Vagina (tissue), 2 donors: ENCODE results near the gene COL16A1. TPM values are rescaled to one million over a fixed set of nuclear protein-coding genes. Genes with fewer than 3 reads are reported as not detected.

Source experiments
- DNase-seq, 2 donors: peaks; one replicate each; pipeline ENCODE4 v3.0.0-alpha.2; 2017; ENCODE audit errors: extremely low spot score in 2 of 2
- H3K27ac ChIP-seq: fragments of 200-600 bp; sonication (generic); one replicate; pipeline ENCODE4 v1.5.1; 2019
- H3K27me3 ChIP-seq: fragments of 200-600 bp; sonication (generic); one replicate; pipeline ENCODE4 v1.5.1; 2019
- H3K36me3 ChIP-seq, 2 donors: fragments of 200-600 bp; sonication (generic); one replicate each; pipeline ENCODE4 v1.5.1; 2017 to 2019
- H3K4me1 ChIP-seq: fragments of 200-600 bp; sonication (generic); one replicate; pipeline ENCODE4 v1.5.1; 2019
- H3K4me3 ChIP-seq, 2 donors: fragments of 200-600 bp; sonication (generic); 1 replicate in 1 of 2; 2 replicates in 1 of 2; pipeline ENCODE4 v1.5.1; 2016 to 2019
- H3K9me3 ChIP-seq: fragments of 200-600 bp; sonication (generic); one replicate; pipeline ENCODE4 v1.5.1; 2019
- POLR2A ChIP-seq, 2 donors: fragments of 450-650 bp; IDR thresholded peaks; one replicate each; pipeline ENCODE4 v1.6.1; 2017; ENCODE audit warnings: antibody characterized with exemption in 2 of 2, mild to moderate bottlenecking in 2 of 2, moderate library complexity in 2 of 2
- POLR2AphosphoS5 ChIP-seq, 2 donors: sonication (generic); formaldehyde crosslinking; IDR thresholded peaks; one replicate each; pipeline ENCODE4 v1.9.0; 2017; ENCODE audit warnings: antibody characterized with exemption in 2 of 2, mild to moderate bottlenecking in 2 of 2, low read depth in 1 of 2; ENCODE audit not compliant: insufficient read depth in 1 of 2
- intact Hi-C: fragments of 100-400 bp; cut with DNase I; formaldehyde crosslinking; loops from one replicate; pipeline ENCODE4 v1.15.1; 2023
- total RNA-seq: library from RNA; depleted of rRNA; stranded (reverse); fragments of >200 nt; gene quantifications from one replicate; pipeline ENCODE4 v1.2.3, GENCODE V29; 2016
- TF ChIP-seq, protein P1 (sequence below), 3 experiments: fragments of 450-650 bp in 2 of 3; fragments of 200-600 bp in 1 of 3; sonication (generic) in 1 of 3; IDR thresholded peaks; one replicate each; pipeline ENCODE4 v1.5.1; 2017 to 2019; ENCODE audit warnings: antibody characterized with exemption in 3 of 3, mild to moderate bottlenecking in 2 of 3, moderate library complexity in 2 of 3

The COL16A1 gene
- 82.3 TPM for total RNA-seq

DNA sequence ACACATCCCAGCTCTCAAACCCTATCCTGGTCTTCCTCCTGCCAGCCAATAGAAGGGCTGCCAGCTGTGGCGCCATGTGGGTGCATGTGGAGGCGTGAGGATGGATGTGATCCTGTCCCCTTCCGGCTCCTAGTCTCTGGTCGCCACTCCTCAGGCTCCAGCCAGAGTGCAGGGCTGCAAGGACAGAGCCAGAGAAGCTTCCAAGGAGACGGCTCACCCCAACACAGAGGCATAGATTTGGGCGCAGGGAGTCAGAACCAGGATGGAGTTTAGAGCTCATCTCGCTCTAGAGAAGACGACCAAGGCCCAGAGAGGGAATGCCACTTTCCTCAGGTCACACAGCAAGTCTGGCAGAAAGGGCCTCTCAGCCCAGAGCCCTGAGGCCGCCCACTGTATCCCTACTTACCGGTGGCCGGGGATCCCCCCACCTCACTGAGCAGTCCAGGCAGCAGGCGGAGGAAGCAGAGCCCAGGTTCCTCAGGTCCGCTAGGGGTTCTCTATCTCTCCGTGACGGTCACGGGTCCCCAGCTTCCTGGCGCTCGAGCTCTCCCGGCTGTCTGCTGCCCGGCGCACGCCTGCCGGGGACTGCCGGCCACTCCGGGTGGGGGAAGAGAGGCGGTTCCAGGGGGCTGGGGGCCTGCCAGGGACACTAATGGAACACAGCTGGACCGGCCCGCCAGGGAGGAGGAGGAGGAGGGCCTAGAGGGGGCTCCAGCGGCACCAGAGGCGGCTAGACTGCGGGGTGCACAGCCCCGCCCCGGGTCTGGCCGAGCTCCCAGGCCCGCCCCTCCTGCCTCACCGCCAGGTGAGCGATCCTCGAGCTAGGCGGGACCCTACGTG lies at the start of gene COL16A1:
COL16A1 (minus strand) TSS at position 587 of the 840 bp plus-strand sequence. CDS start 1,824 bp downstream, outside the sequence.
- Histone ChIP-seq H3K36me3 (peaks cover 0 to 10% of the 10 kb centered on the region in 2 donors), H3K27ac (peak within 1 kb of the TSS; percentile 87), H3K4me3 (peak within 1 kb of the TSS; percentile 51 to 52), H3K4me1 (peaks cover 79% of the 10 kb centered on the region), H3K9me3 (no peaks in the 10 kb centered on the region), H3K27me3 (no peaks in the 10 kb centered on the region)
- no peak for DNase-seq
- intact Hi-C loops: loop anchor here (5.0 to 10.0 kb wide), 2 partner anchors 36 to 119 kb away; no protein-coding TSS in a partner anchor
- TF ChIP-seq, protein P1, sequence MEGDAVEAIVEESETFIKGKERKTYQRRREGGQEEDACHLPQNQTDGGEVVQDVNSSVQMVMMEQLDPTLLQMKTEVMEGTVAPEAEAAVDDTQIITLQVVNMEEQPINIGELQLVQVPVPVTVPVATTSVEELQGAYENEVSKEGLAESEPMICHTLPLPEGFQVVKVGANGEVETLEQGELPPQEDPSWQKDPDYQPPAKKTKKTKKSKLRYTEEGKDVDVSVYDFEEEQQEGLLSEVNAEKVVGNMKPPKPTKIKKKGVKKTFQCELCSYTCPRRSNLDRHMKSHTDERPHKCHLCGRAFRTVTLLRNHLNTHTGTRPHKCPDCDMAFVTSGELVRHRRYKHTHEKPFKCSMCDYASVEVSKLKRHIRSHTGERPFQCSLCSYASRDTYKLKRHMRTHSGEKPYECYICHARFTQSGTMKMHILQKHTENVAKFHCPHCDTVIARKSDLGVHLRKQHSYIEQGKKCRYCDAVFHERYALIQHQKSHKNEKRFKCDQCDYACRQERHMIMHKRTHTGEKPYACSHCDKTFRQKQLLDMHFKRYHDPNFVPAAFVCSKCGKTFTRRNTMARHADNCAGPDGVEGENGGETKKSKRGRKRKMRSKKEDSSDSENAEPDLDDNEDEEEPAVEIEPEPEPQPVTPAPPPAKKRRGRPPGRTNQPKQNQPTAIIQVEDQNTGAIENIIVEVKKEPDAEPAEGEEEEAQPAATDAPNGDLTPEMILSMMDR (IDR thresholded peaks at IDR 0.05): no peak
- TF ChIP-seq POLR2A (IDR thresholded peaks at IDR 0.05) (peak in 1 of 2 donors; percentile 77), POLR2AphosphoS5 (IDR thresholded peaks at IDR 0.05; ENCODE audit: insufficient read depth in 1 of 2, low read depth in 1 of 2) (peak in 1 of 2 donors; percentile 97)

DNA sequence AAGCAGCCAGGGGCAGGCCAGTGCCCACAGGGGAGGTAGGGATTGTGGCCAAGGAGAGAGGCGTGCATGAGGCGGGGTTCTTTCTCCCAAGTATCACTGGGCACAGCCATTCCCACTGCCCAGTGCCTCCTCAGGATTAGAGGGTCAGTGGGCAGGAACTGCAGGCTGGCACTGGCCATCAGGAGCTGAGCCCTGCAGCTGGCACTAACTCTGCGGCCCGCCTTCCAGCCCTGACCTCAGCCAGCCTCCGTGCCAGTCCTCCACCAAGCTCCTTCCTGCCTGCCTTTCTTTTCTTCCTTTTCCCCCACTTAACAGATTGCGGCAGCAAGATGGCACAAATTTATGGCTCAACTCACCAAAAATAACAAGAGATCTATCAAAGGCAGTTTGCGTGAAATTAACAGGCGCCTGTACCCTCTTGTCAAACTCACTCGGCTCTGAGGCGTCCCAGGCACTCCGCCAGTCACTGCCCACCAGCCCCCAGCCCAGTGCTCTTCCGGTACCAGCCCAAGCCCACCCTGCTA lies 49.2 kb upstream of the COL16A1 start:
- TF ChIP-seq, protein P1 (IDR thresholded peaks at IDR 0.05): no peak
- TF ChIP-seq POLR2AphosphoS5 (IDR thresholded peaks at IDR 0.05; ENCODE audit: insufficient read depth in 1 of 2, low read depth in 1 of 2) (no peak), POLR2A (IDR thresholded peaks at IDR 0.05) (no peak)
- Histone ChIP-seq H3K27me3 (no peaks in the 10 kb centered on the region), H3K9me3 (no peaks in the 10 kb centered on the region), H3K36me3 (no peaks in the 10 kb centered on the region), H3K4me3 (no peak overlapping the region), H3K4me1 (peaks cover 10% of the 10 kb centered on the region), H3K27ac (no peak overlapping the region)
- DNase-seq: no peak
- intact Hi-C loops: no loop called here

DNA sequence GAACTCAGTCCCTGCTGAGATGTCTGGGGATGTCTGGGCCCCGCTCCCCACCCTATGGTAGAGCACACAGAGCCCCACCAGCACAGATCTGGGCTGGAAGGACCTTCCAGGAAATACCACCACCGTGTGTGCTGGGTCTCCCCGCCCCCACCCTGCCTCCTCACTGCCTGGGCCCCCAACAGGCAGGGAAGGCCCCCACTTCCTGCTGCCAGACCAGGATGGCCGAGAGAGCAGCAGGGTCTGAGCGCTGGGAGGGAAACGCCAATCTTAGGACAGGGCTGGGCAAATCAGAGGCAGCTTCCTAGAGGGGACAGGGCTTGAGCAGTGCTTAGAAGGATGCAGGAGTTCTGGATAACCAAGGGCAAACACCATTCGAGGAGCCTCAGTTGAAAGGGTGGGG lies 48.4 kb upstream of the COL16A1 start:
- Histone ChIP-seq H3K4me3 (no peak overlapping the region), H3K36me3 (no peaks in the 10 kb centered on the region)
- intact Hi-C loops: no loop called here

DNA sequence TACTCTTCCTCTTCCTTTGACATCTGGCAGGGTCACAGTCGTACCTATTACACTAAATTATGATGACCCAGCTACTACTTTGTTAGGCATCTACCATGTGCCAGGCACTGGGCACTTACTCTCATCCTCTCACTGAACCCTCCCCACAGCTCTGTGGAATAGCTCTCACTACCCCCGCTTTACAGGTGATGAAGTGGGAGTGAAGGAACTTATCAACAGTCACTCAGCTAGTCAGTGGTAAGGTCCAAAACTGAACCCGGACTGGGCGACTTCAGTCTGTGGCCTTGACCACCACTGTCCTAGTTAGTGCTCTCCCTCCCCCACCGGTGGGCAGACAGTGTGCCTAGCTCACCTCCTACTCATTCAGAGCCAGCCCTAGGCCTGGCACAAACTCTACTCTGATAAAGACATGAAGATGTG lies 48.0 kb upstream of the COL16A1 start:
- no peak for DNase-seq
- H3K9me3 ChIP-seq: no peaks in the 10 kb centered on the region
- H3K27ac ChIP-seq: no peak overlapping the region
- TF ChIP-seq POLR2AphosphoS5 (IDR thresholded peaks at IDR 0.05; ENCODE audit: insufficient read depth in 1 of 2, low read depth in 1 of 2): no peak
- TF ChIP-seq POLR2A (IDR thresholded peaks at IDR 0.05): no peak
- TF ChIP-seq, protein P1 (IDR thresholded peaks at IDR 0.05): no peak
- H3K4me1 ChIP-seq: peaks cover 10% of the 10 kb centered on the region
- no peaks in the 10 kb centered on the region for H3K27me3 ChIP-seq
- intact Hi-C loops: no loop called here
- no peak overlapping the region for H3K4me3 ChIP-seq
- no peaks in the 10 kb centered on the region for H3K36me3 ChIP-seq

More for the DNA sequence above, 48.4 kb upstream of the COL16A1 start:
- TF ChIP-seq, protein P1 (IDR thresholded peaks at IDR 0.05): no peak
- TF ChIP-seq POLR2AphosphoS5 (IDR thresholded peaks at IDR 0.05; ENCODE audit: insufficient read depth in 1 of 2, low read depth in 1 of 2) (no peak), POLR2A (IDR thresholded peaks at IDR 0.05) (no peak)
- no peak for DNase-seq
- H3K27ac ChIP-seq: no peak overlapping the region
- no peaks in the 10 kb centered on the region for H3K27me3 ChIP-seq
- peaks cover 10% of the 10 kb centered on the region for H3K4me1 ChIP-seq
- no peaks in the 10 kb centered on the region for H3K9me3 ChIP-seq
